Measurements from ENCODE around the gene UBA1.

The UBA1 gene

GRCh38 chrX:47169726-47170515 lies 23.7 kb upstream of the UBA1 start:
- no peak for DNase-seq (ENCODE audit: low read depth, low spot score)

GRCh38 chrX:47170861-47171692 lies 22.6 kb upstream of the UBA1 start:
- no peak for DNase-seq (ENCODE audit: low read depth, low spot score)

- DNase-seq (ENCODE audit: low read depth, low spot score) = no peak
Measured at GRCh38 chrX:47171996-47172395, 21.6 kb upstream of the UBA1 start.

- DNase-seq (ENCODE audit: low read depth, low spot score) = no peak
Measured at GRCh38 chrX:47172549-47172948, 21.1 kb upstream of the UBA1 start.

GRCh38 chrX:47172971-47173792 lies 20.4 kb upstream of the UBA1 start:
- DNase-seq (ENCODE audit: low read depth, low spot score) = no peak

GRCh38 chrX:47174376-47174775 lies 19.3 kb upstream of the UBA1 start:
- no peak for DNase-seq (ENCODE audit: low read depth, low spot score)

GRCh38 chrX:47174846-47175587 lies 18.6 kb upstream of the UBA1 start:
- DNase-seq (ENCODE audit: low read depth, low spot score) = no peak

- no peak for DNase-seq (ENCODE audit: low read depth, low spot score)
Measured at GRCh38 chrX:47175588-47175980, 18.0 kb upstream of the UBA1 start.

- no peak for DNase-seq (ENCODE audit: low read depth, low spot score)
Measured at GRCh38 chrX:47176101-47176740, 17.4 kb upstream of the UBA1 start.

- no peak for DNase-seq (ENCODE audit: low read depth, low spot score)
Measured at GRCh38 chrX:47177079-47177478, 16.6 kb upstream of the UBA1 start.

GRCh38 chrX:47178337-47178736 lies 15.3 kb upstream of the UBA1 start:
- DNase-seq (ENCODE audit: low read depth, low spot score) = no peak

- no peak for DNase-seq (ENCODE audit: low read depth, low spot score)
Measured at GRCh38 chrX:47179221-47179927, 14.3 kb upstream of the UBA1 start.

- DNase-seq (ENCODE audit: low read depth, low spot score) = no peak
Measured at GRCh38 chrX:47179928-47180255, 13.7 kb upstream of the UBA1 start.

GRCh38 chrX:47180346-47180745 lies 13.3 kb upstream of the UBA1 start:
- no peak for DNase-seq (ENCODE audit: low read depth, low spot score)

- no peak for DNase-seq (ENCODE audit: low read depth, low spot score)
Measured at GRCh38 chrX:47181301-47181700, 12.3 kb upstream of the UBA1 start.

GRCh38 chrX:47182106-47182700 lies 11.4 kb upstream of the UBA1 start:
- no peak for DNase-seq (ENCODE audit: low read depth, low spot score)

- DNase-seq (ENCODE audit: low read depth, low spot score) = no peak
Measured at GRCh38 chrX:47184486-47184885, 9.1 kb upstream of the UBA1 start.

- DNase-seq (ENCODE audit: low read depth, low spot score) = no peak
Measured at GRCh38 chrX:47185241-47185640, 8.4 kb upstream of the UBA1 start.

- DNase-seq (ENCODE audit: low read depth, low spot score) = no peak
Measured at GRCh38 chrX:47186096-47186740, 7.4 kb upstream of the UBA1 start.
